OCI-LY3 (cell line): ENCODE results near the gene DLGAP4.

Source experiments
- EZH2phosphoT487 ChIP-seq: fragments of 200-600 bp; shearing (Covaris generic); IDR thresholded peaks from 2 replicates; pipeline ENCODE4 v1.6.1; 2018; ENCODE audit warnings: antibody characterized with exemption, mixed run types, low read depth
- TF ChIP-seq, protein P1 (sequence below): fragments of 200-600, 300-600 bp; sonication (generic); IDR thresholded peaks from 2 replicates; pipeline ENCODE4 v1.5.1; 2014; ENCODE audit warnings: antibody characterized with exemption, low read length, low read depth

DNA sequence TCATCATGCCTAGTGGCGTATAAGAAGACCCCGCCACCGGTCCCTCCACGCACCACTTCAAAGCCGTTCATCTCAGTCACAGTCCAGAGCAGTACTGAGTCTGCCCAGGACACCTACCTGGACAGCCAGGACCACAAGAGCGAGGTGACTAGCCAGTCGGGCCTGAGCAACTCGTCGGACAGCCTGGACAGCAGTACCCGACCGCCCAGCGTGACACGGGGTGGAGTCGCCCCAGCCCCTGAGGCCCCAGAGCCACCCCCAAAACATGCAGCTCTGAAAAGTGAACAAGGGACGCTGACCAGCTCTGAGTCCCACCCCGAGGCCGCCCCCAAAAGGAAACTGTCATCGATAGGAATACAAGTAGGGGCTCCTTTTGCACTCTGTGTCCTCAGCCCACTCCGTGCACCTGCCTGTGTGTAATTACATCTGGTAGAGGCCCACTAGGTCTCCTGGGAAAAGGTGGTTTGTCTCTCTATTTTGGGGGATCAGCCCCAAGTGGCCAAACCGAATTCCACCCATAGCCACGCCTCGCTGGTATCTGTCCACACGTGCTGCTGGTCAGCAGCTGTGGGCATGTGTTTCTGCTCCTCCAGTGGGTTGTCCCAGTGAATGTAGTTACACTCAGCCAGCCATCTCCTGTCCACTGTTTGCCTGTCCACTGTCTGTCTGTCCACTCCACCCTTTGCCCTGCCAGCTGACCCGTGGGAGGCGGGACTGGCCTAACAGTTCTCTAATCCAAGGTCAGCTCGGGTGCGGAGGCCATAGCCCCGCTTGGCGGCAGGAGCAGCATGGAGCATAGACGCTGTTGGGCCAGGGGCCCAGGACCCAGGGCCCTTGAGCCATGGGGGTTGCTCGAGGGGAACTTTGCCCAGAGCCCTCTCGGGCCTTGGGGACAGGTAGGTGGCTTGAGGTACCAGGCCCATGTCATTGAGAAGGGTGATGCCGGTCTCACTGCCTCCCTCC, 190.8 kb downstream of the DLGAP4 start:
- TF ChIP-seq, protein P1, sequence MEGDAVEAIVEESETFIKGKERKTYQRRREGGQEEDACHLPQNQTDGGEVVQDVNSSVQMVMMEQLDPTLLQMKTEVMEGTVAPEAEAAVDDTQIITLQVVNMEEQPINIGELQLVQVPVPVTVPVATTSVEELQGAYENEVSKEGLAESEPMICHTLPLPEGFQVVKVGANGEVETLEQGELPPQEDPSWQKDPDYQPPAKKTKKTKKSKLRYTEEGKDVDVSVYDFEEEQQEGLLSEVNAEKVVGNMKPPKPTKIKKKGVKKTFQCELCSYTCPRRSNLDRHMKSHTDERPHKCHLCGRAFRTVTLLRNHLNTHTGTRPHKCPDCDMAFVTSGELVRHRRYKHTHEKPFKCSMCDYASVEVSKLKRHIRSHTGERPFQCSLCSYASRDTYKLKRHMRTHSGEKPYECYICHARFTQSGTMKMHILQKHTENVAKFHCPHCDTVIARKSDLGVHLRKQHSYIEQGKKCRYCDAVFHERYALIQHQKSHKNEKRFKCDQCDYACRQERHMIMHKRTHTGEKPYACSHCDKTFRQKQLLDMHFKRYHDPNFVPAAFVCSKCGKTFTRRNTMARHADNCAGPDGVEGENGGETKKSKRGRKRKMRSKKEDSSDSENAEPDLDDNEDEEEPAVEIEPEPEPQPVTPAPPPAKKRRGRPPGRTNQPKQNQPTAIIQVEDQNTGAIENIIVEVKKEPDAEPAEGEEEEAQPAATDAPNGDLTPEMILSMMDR: no peak
- TF ChIP-seq EZH2phosphoT487: no peak
